ENCODE data around the gene RAMP2.

DNA sequence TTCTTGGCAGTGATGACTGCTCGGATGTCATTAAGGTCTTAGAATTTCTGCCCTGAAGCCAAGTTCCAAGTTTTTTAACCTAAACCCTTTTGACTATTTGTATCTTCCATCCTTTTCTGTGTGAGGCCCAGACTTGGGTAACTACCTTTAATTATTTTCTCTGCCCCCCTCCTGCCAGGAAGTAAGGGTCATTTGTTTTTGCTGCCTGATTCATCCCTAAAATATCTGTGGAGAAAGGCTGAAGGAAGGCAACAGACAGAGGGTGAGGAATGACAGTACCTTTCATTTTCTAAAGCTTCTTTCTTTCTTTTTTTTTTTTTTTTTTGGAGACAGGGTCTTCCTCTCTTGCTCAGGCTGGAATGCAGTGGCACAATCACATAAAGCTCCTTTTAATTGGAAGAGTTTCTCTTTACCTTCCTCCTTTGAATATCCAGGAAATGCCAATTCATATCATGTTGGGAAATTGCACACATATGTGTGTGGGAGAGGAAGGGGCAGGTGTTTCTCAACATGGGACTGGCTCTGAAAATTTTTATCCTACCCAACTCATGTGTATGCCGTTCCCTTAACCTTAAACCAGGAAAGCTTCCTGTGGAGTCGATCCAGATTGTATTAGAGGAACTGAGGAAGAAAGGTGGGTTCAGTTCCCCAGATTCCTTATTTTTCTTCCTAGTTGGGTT lies 13.2 kb downstream of the RAMP2 start:
- no peak for TF ChIP-seq ZNF555 (tag by site-specific recombination; conservative IDR thresholded peaks at IDR 0.05)
- no peak for TF ChIP-seq ZNF777 (tag by site-specific recombination; IDR thresholded peaks at IDR 0.05; ENCODE audit: borderline replicate concordance)

All from HEK293 (cell line).